Liver (tissue), 3 donors: ENCODE measurements around the gene MTA3.

ENCODE experiments used
- CTCF ChIP-seq: fragments of 150-350 bp; IDR thresholded peaks from 2 replicates; pipeline ENCODE4 v1.5.1; 2017; ENCODE audit warnings: improper control_type of control experiment, low read depth, low read length; ENCODE audit not compliant: missing input control
- EGR1 ChIP-seq, 2 donors: IDR thresholded peaks; 2 replicates each; pipeline ENCODE4 v1.6.1; 2016 to 2018; ENCODE audit warnings: antibody characterized with exemption in 2 of 2, low read depth in 2 of 2
- JUND ChIP-seq, 2 donors: IDR thresholded peaks; 2 replicates each; pipeline ENCODE4 v1.6.1; 2016; ENCODE audit warnings: antibody characterized with exemption in 2 of 2
- RXRA ChIP-seq, 2 donors: IDR thresholded peaks; 2 replicates each; pipeline ENCODE4 v1.6.1; 2017 to 2018; ENCODE audit warnings: antibody characterized with exemption in 2 of 2, mild to moderate bottlenecking in 1 of 2
- SP1 ChIP-seq: IDR thresholded peaks from 2 replicates; pipeline ENCODE4 v1.6.1; 2018; ENCODE audit warnings: antibody characterized with exemption, mild to moderate bottlenecking
- TAF1 ChIP-seq: conservative IDR thresholded peaks from 2 replicates; pipeline ENCODE4 v1.6.1; 2016; ENCODE audit warnings: antibody characterized with exemption, mild to moderate bottlenecking
- YY1 ChIP-seq: IDR thresholded peaks from 2 replicates; pipeline ENCODE4 v1.6.1; 2016; ENCODE audit warnings: antibody characterized with exemption, mild to moderate bottlenecking
- ZBTB33 ChIP-seq: IDR thresholded peaks from 2 replicates; pipeline ENCODE4 v1.6.1; 2016; ENCODE audit warnings: antibody characterized with exemption
- TF ChIP-seq, protein P1 (sequence below): IDR thresholded peaks from 2 replicates; pipeline ENCODE4 v1.6.1; 2016; ENCODE audit warnings: antibody characterized with exemption
- TF ChIP-seq, protein P2 (sequence below): IDR thresholded peaks from 2 replicates; pipeline ENCODE4 v1.6.1; 2016; ENCODE audit warnings: antibody characterized with exemption, mild to moderate bottlenecking
- TF ChIP-seq, protein P3 (sequence below): IDR thresholded peaks from 2 replicates; pipeline ENCODE4 v1.6.1; 2016; ENCODE audit warnings: antibody characterized with exemption
- donor health status: healthy.
- donor health status: healthy.

DNA sequence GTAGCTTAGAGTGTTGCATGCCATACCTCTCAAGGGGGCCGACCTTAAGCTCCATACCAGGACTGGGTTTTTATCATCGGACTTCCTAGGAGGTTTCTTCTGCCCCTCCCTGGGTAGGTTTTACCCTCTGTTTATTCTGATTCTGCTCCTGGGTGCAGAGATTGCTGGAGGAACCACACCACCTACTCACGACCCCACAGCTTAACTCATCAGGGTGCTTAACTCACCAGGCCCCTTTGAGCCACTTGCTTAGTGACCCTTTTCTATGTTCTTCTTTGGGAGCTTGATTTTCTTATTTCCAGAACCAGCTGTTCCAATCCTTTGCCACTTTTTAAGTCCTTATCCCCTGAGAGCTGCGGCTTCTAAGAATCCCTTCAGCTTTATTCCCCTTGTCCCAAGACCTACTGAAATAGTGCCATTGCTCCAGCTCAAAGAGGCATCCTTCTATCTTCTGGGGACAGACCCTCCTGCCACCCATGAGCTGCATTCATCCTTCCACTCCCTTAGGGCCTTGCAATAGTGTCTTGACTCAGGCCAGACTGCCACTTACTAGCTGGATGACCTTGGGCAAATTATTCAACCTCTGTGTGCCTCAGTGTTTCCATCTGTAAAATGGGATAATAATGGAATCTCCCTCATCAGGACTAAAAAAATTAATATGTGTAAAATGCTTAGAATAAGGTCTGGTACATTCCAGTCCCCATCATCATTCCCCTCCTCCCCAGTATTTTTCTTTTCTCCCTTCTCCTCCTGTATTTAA, 189.7 kb downstream of the MTA3 start:
- no peak for TF ChIP-seq CTCF
- TF ChIP-seq TAF1 = no peak
- TF ChIP-seq EGR1 (IDR thresholded peaks at IDR 0.05; ENCODE audit: low read depth in 2 of 2) = no peak
- TF ChIP-seq SP1 = no peak
- TF ChIP-seq YY1 = no peak
- TF ChIP-seq RXRA (IDR thresholded peaks at IDR 0.05) = no peak
- TF ChIP-seq, protein P1, sequence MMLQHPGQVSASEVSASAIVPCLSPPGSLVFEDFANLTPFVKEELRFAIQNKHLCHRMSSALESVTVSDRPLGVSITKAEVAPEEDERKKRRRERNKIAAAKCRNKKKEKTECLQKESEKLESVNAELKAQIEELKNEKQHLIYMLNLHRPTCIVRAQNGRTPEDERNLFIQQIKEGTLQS = no peak
- no peak for TF ChIP-seq ZBTB33
- TF ChIP-seq, protein P2, sequence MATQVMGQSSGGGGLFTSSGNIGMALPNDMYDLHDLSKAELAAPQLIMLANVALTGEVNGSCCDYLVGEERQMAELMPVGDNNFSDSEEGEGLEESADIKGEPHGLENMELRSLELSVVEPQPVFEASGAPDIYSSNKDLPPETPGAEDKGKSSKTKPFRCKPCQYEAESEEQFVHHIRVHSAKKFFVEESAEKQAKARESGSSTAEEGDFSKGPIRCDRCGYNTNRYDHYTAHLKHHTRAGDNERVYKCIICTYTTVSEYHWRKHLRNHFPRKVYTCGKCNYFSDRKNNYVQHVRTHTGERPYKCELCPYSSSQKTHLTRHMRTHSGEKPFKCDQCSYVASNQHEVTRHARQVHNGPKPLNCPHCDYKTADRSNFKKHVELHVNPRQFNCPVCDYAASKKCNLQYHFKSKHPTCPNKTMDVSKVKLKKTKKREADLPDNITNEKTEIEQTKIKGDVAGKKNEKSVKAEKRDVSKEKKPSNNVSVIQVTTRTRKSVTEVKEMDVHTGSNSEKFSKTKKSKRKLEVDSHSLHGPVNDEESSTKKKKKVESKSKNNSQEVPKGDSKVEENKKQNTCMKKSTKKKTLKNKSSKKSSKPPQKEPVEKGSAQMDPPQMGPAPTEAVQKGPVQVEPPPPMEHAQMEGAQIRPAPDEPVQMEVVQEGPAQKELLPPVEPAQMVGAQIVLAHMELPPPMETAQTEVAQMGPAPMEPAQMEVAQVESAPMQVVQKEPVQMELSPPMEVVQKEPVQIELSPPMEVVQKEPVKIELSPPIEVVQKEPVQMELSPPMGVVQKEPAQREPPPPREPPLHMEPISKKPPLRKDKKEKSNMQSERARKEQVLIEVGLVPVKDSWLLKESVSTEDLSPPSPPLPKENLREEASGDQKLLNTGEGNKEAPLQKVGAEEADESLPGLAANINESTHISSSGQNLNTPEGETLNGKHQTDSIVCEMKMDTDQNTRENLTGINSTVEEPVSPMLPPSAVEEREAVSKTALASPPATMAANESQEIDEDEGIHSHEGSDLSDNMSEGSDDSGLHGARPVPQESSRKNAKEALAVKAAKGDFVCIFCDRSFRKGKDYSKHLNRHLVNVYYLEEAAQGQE = no peak
- TF ChIP-seq, protein P3, sequence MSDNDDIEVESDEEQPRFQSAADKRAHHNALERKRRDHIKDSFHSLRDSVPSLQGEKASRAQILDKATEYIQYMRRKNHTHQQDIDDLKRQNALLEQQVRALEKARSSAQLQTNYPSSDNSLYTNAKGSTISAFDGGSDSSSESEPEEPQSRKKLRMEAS = no peak
- TF ChIP-seq JUND (IDR thresholded peaks at IDR 0.05) = no peak
